DOHH2 (cell line): Measurements from ENCODE around the gene NCAM2.

ENCODE experiments used
- H3F3A ChIP-seq: fragments of 200-600 bp; sonication (generic), shearing (Covaris generic); 2 replicates; pipeline ENCODE4 v1.6.0; 2016; ENCODE audit warnings: antibody characterized with exemption, mild to moderate bottlenecking; ENCODE audit not compliant: control insufficient read depth, insufficient read depth
- H3K27ac ChIP-seq: fragments of 200-600 bp; sonication (generic); 2 replicates; pipeline ENCODE4 v1.5.1; 2014; ENCODE audit warnings: low read depth, mild to moderate bottlenecking, low read length, moderate library complexity
- H3K27me3 ChIP-seq: fragments of 200-600 bp; sonication (generic); 2 replicates; pipeline ENCODE4 v1.6.1; 2014; ENCODE audit warnings: mild to moderate bottlenecking, low read length, mixed read lengths; ENCODE audit not compliant: control insufficient read depth
- H3K36me3 ChIP-seq: fragments of 200-600 bp; sonication (generic); 2 replicates; pipeline ENCODE4 v1.6.1; 2014; ENCODE audit warnings: mild to moderate bottlenecking, low read length, moderate library complexity, mixed read lengths; ENCODE audit not compliant: control insufficient read depth
- H3K4me1 ChIP-seq: fragments of 200-600 bp; sonication (generic); 2 replicates; pipeline ENCODE4 v1.6.1; 2014; ENCODE audit warnings: mild to moderate bottlenecking, low read length, mixed read lengths; ENCODE audit not compliant: control insufficient read depth
- H3K4me2 ChIP-seq: fragments of 200-600 bp; sonication (generic); 2 replicates; pipeline ENCODE4 v1.6.0; 2014; ENCODE audit warnings: mild to moderate bottlenecking, low read length, moderate library complexity
- H3K4me3 ChIP-seq: fragments of 200-600 bp; sonication (generic); 2 replicates; pipeline ENCODE4 v1.5.1; 2014; ENCODE audit warnings: mild to moderate bottlenecking, low read length, mixed read lengths
- H3K79me2 ChIP-seq: fragments of 200-600 bp; sonication (generic); 2 replicates; pipeline ENCODE4 v1.6.1; 2014; ENCODE audit warnings: mild to moderate bottlenecking, low read length, mixed read lengths; ENCODE audit not compliant: control insufficient read depth
- H3K9me2 ChIP-seq: fragments of 200-600 bp; sonication (generic); replicated peaks from 2 replicates; pipeline ENCODE4 v1.6.1; 2014; ENCODE audit warnings: mild to moderate bottlenecking, low read length, mixed read lengths; ENCODE audit not compliant: control insufficient read depth
- H3K9me3 ChIP-seq: fragments of 200-600 bp; sonication (generic); 2 replicates; pipeline ENCODE4 v1.6.1; 2014; ENCODE audit warnings: antibody characterized with exemption, low read length, mixed read lengths; ENCODE audit not compliant: control insufficient read depth, insufficient read depth
- H4K20me1 ChIP-seq: fragments of 200-600 bp; sonication (generic); 2 replicates; pipeline ENCODE4 v1.6.0; 2014; ENCODE audit warnings: low read depth, mild to moderate bottlenecking, antibody characterized with exemption, low read length, moderate library complexity; ENCODE audit not compliant: control insufficient read depth, insufficient read depth
- EZH2phosphoT487 ChIP-seq: fragments of 200-600 bp; sonication (generic); IDR thresholded peaks from 2 replicates; pipeline ENCODE4 v1.6.1; 2017; ENCODE audit warnings: borderline replicate concordance, mild to moderate bottlenecking, antibody characterized with exemption, low read length, moderate library complexity, mixed read lengths
- TF ChIP-seq, protein P1 (sequence below): fragments of 200-600 bp; sonication (generic); IDR thresholded peaks from one replicate; pipeline ENCODE4 v1.5.1; 2014; ENCODE audit warnings: antibody characterized with exemption, mild to moderate bottlenecking, low read depth, low read length; ENCODE audit not compliant: poor library complexity, severe bottlenecking

The NCAM2 gene

GRCh38 chr21:21085206-21085605 is 87.0 kb downstream of the NCAM2 start:
- H3K79me2 ChIP-seq: no peaks in the 10 kb centered on the region
- H3K9me2 ChIP-seq: no peaks in the 10 kb centered on the region

DNA sequence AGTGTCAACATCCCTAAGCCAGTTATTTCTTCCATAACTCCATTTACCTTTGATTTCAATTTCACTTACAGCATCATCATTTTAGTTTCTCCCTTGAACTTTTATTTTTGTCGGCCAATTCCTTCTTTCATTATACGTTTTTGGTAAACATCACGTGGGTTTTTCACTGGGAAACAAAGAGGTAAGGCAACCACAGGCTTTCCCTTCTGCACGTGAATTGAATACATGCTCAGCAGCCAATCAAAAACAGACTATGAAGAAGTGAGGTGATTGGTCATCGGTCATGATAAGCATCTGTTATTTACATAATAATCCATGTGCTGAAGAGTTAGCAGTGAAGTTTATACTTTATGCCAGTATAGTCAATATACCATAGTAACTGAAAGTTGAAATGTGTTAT is 98.7 kb downstream of the NCAM2 start:
- Histone ChIP-seq H3K27ac (no peak overlapping the region), H3K4me3 (no peak overlapping the region), H3K9me3 (no peaks in the 10 kb centered on the region), H4K20me1 (no peaks in the 10 kb centered on the region), H3K79me2 (no peaks in the 10 kb centered on the region), H3K4me2 (no peak overlapping the region), H3F3A (no peaks in the 10 kb centered on the region), H3K9me2 (no peaks in the 10 kb centered on the region), H3K4me1 (no peaks in the 10 kb centered on the region), H3K27me3 (no peaks in the 10 kb centered on the region), H3K36me3 (no peaks in the 10 kb centered on the region)
- TF ChIP-seq, protein P1, sequence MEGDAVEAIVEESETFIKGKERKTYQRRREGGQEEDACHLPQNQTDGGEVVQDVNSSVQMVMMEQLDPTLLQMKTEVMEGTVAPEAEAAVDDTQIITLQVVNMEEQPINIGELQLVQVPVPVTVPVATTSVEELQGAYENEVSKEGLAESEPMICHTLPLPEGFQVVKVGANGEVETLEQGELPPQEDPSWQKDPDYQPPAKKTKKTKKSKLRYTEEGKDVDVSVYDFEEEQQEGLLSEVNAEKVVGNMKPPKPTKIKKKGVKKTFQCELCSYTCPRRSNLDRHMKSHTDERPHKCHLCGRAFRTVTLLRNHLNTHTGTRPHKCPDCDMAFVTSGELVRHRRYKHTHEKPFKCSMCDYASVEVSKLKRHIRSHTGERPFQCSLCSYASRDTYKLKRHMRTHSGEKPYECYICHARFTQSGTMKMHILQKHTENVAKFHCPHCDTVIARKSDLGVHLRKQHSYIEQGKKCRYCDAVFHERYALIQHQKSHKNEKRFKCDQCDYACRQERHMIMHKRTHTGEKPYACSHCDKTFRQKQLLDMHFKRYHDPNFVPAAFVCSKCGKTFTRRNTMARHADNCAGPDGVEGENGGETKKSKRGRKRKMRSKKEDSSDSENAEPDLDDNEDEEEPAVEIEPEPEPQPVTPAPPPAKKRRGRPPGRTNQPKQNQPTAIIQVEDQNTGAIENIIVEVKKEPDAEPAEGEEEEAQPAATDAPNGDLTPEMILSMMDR: no peak
- no peak for TF ChIP-seq EZH2phosphoT487

More at GRCh38 chr21:21085206-21085605, 87.0 kb downstream of the NCAM2 start:
- no peaks in the 10 kb centered on the region for H3F3A ChIP-seq
- peaks cover 3% of the 10 kb centered on the region; the same call in 1 of the 2 replicates for H3K9me3 ChIP-seq
- H3K4me3 ChIP-seq: no peak overlapping the region
- H3K36me3 ChIP-seq: no peaks in the 10 kb centered on the region
- TF ChIP-seq, protein P1: no peak
- no peak for TF ChIP-seq EZH2phosphoT487
- H3K4me2 ChIP-seq: no peak overlapping the region
- H4K20me1 ChIP-seq: no peaks in the 10 kb centered on the region
- no peaks in the 10 kb centered on the region for H3K27me3 ChIP-seq
- H3K27ac ChIP-seq: no peak overlapping the region
- no peaks in the 10 kb centered on the region for H3K4me1 ChIP-seq

- no peaks in the 10 kb centered on the region for H3K79me2 ChIP-seq
- H3K9me2 ChIP-seq: no peaks in the 10 kb centered on the region
Measured at GRCh38 chr21:21097466-21097865, 99.3 kb downstream of the NCAM2 start.

More at GRCh38 chr21:21097466-21097865, 99.3 kb downstream of the NCAM2 start:
- H3K4me2 ChIP-seq: no peak overlapping the region
- no peak overlapping the region for H3K4me3 ChIP-seq
- no peaks in the 10 kb centered on the region for H3K4me1 ChIP-seq
- H4K20me1 ChIP-seq: no peaks in the 10 kb centered on the region
- H3F3A ChIP-seq: no peaks in the 10 kb centered on the region
- H3K36me3 ChIP-seq: no peaks in the 10 kb centered on the region
- no peaks in the 10 kb centered on the region for H3K9me3 ChIP-seq
- H3K27ac ChIP-seq: no peak overlapping the region
- TF ChIP-seq EZH2phosphoT487: no peak
- TF ChIP-seq, protein P1: no peak
- H3K27me3 ChIP-seq: no peaks in the 10 kb centered on the region
